Erythroblast (primary cell): ENCODE measurements around the gene TSC1.

ENCODE experiments used
- DNase-seq, 2 experiments: peaks; one replicate each; lab custom pipeline; 2025; lab: John Stamatoyannopoulos, UW
- GATA1 ChIP-seq: IDR thresholded peaks from 2 replicates; pipeline ENCODE4 v1.6.1; 2011; ENCODE audit warnings: low read depth, mild to moderate bottlenecking, control low read depth, low read length, moderate library complexity
- POLR2A ChIP-seq: IDR thresholded peaks from 2 replicates; pipeline ENCODE4 v1.6.1; 2011; ENCODE audit warnings: mild to moderate bottlenecking, low read length

TSC1 gene

GRCh38 chr9:132944294-132945185 is at the start of gene TSC1:
TSS of gene TSC1 (minus strand) at chr9:132944616. CDS start at chr9:132928872, 15,744 bp downstream.
- TF ChIP-seq GATA1 = no peak
- peak; percentile 70 for TF ChIP-seq POLR2A
- DNase-seq = peak; percentile 98

- TF ChIP-seq GATA1 = no peak
- TF ChIP-seq POLR2A = no peak
Measured at GRCh38 chr9:132993511-132993939, 49.1 kb upstream of the TSC1 start.

GRCh38 chr9:132991351-132992300 is 47.2 kb upstream of the TSC1 start:
- TF ChIP-seq GATA1 (no peak), POLR2A (peak; percentile 43)
- no peak for DNase-seq

More at GRCh38 chr9:132993511-132993939, 49.1 kb upstream of the TSC1 start:
- DNase-seq = peak in 1 of 2 experiments; percentile 61

GRCh38 chr9:132990781-132991180 is 46.4 kb upstream of the TSC1 start:
- no peak for DNase-seq
- no peak for TF ChIP-seq POLR2A
- no peak for TF ChIP-seq GATA1

- peak; percentile 35 for TF ChIP-seq POLR2A
- DNase-seq = peak; percentile 77 to 87
Measured at GRCh38 chr9:132989998-132990557, 45.7 kb upstream of the TSC1 start.

- TF ChIP-seq GATA1 = no peak
- no peak for TF ChIP-seq POLR2A
- DNase-seq = no peak
Measured at GRCh38 chr9:132989414-132989996, 45.1 kb upstream of the TSC1 start.

- DNase-seq = no peak
- no peak for TF ChIP-seq POLR2A
Measured at GRCh38 chr9:132989014-132989310, 44.5 kb upstream of the TSC1 start.

- TF ChIP-seq POLR2A (no peak), GATA1 (no peak)
- no peak for DNase-seq
Measured at GRCh38 chr9:132988244-132989013, 44.0 kb upstream of the TSC1 start.

GRCh38 chr9:132986640-132987620 is 42.5 kb upstream of the TSC1 start:
- DNase-seq = no peak
- TF ChIP-seq GATA1 (no peak), POLR2A (no peak)

- peak; percentile 62 to 72 for DNase-seq
- no peak for TF ChIP-seq GATA1
- no peak for TF ChIP-seq POLR2A
Measured at GRCh38 chr9:132986114-132986513, 41.7 kb upstream of the TSC1 start.

GRCh38 chr9:132985489-132985888 is 41.1 kb upstream of the TSC1 start:
- no peak for TF ChIP-seq GATA1
- TF ChIP-seq POLR2A = no peak

GRCh38 chr9:132985071-132985350 is 40.6 kb upstream of the TSC1 start:
- TF ChIP-seq GATA1 (no peak), POLR2A (no peak)
- DNase-seq = no peak

More at GRCh38 chr9:132985489-132985888, 41.1 kb upstream of the TSC1 start:
- DNase-seq = no peak
